ENCODE measurements around the gene FBXO46.

GRCh38 chr19:45778010-45778661 is 47.4 kb upstream of the FBXO46 start:
- no peak for TF ChIP-seq CTCF (IDR thresholded peaks at IDR 0.05; ENCODE audit: low read depth, low read length, poor library complexity, severe bottlenecking)
- TF ChIP-seq EZH2phosphoT487 (IDR thresholded peaks at IDR 0.05; ENCODE audit: borderline replicate concordance, low read length), result no peak
